Measurements from ENCODE around the gene PLAAT2.

GRCh38 chr11:63530021-63530420 lies 33.2 kb downstream of the PLAAT2 start:
- TF ChIP-seq PBX3 (IDR thresholded peaks at IDR 0.05; ENCODE audit: insufficient replicate concordance, low read depth, low read length) = no peak
- TF ChIP-seq CREB1 (IDR thresholded peaks at IDR 0.05; ENCODE audit: low read depth) = no peak
- no peak for TF ChIP-seq POLR2AphosphoS5 (IDR thresholded peaks at IDR 0.05; ENCODE audit: low read length)
- TF ChIP-seq JUNB (IDR thresholded peaks at IDR 0.05) = no peak

Measured in GM12878 (cell line).